Astrocyte of the hippocampus (primary cell): ENCODE data around the gene DENND4A.
"Not testable (repeated sequence)": the region's sequence is repeated elsewhere in the genome, so short reads cannot be mapped to it uniquely, and the experiment has no call there.

Experiments used
- DNase-seq: peaks from one replicate; pipeline ENCODE4 v3.0.0; 2011; ENCODE audit warnings: low read depth, low spot score

Gene DENND4A

DNA sequence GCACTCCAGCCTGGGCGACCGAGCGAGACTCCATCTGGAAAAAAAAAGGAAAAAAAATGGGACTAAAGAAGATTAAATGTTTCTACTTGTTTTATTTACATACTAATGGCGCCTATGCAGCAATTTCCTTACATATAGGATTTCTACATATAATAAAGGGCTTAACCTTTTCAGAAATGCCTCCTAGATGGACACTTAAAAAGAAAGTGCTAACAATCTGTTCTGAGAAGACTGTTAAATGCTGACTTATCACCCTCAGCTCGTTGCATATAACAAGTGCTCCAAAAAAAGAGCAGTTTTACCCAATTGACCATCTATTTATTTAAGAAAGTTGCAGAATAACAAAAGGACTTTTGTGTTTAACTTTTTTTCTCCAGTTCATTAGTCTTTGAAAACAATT lies 32.7 kb downstream of the DENND4A start:
- DNase-seq: no peak

DNA sequence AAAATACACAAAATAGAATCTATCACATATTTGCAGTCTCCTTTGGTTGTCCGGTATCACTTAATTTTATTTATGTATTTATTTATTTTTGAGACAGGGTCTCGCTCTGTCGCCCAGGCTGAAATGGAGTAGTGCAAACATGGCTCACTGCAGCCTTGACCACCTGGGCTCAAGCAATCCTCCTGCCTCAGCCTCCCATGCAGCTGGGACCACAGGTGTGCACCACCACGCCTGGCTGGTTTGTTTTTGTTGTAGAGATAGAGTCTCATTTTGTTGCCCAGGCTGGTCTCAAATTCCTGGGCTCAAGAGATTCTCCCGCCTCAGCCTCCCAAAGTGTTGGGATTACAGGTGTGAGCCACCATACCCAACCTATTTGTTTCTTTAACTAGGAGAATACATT lies 33.9 kb downstream of the DENND4A start:
- DNase-seq: no peak

DNA sequence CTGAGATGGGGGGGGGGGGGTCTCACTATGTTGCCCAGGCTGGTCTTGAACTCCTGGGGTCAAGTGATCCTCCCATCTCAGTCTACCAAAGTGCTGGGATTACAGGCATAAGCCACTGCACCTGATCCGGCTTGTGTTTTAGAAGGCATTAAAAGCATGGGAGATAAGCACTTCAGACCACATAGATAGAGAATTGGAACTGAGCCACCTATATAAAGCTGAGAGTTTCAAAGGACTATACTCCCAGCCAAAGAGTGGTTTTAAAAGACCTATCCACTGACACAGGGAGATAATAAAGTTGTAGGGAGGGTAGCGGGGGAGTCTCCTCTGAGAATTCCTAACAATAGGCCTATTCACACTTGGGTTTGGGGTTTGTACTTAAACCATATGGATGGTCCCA lies 34.8 kb downstream of the DENND4A start:
- DNase-seq: no peak

DNA sequence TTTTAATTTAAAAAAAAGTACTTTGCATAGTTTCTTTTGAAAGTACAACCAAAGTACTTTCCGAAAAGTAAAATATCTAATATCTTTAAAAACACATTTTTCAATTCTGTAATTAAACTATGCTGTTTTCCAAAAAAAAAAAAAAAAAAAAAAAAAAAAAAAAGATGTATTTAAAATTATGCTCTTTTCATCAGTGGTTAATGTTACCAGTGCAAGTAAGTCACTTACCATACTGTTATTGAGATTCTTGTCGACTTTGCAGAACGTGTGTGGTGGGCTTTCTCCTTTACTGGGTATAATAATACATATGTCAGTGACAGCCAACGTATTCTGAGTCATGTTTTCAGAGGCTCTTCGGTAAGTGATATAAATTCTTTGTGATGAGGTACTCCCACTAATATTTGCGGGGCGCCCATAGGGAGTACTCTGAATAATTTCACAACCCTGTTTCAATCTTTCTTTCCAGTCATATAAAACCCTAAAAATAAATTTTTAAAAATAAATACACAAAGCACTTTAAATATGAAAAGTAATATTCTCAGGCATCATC lies 39.9 kb downstream of the DENND4A start:
- DNase-seq: no peak

DNA sequence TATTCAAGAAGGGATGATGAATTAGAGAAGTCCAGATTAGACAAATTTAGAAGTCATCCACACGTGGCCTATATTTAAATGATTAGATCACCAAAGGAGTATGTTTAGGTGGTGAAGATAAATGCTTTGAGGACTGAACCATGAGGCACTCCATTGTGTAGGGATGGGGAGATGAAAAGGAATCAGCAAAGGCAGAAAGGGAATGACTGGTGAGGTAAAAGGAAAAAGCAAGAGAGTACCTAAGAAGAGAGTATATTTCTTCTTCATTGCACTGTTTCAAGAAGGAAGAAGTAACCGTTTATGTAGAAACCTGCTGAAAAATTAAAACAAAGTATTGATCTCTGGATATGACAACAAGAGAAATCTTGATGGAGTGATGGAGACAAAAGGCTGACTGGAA lies 40.7 kb downstream of the DENND4A start:
- DNase-seq: no peak

DNA sequence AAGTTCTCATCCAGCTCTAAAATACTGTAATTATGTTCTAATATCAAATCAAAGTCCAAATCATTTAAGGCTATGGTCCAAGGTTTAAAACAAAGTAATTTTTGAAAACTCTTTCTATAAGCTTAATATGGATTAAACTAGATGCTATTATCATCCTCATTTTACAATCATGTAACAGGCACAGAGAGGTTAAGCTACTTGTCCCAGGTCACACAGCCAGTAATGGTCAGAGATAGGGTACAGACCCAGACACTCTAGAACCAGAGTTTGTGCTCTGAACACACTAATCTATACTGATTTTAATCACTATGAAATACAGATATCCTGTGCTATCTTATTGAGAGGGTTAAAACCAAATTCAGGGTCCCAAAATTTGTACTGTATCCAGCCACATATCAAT lies 44.8 kb downstream of the DENND4A start:
- DNase-seq: no peak

DNA sequence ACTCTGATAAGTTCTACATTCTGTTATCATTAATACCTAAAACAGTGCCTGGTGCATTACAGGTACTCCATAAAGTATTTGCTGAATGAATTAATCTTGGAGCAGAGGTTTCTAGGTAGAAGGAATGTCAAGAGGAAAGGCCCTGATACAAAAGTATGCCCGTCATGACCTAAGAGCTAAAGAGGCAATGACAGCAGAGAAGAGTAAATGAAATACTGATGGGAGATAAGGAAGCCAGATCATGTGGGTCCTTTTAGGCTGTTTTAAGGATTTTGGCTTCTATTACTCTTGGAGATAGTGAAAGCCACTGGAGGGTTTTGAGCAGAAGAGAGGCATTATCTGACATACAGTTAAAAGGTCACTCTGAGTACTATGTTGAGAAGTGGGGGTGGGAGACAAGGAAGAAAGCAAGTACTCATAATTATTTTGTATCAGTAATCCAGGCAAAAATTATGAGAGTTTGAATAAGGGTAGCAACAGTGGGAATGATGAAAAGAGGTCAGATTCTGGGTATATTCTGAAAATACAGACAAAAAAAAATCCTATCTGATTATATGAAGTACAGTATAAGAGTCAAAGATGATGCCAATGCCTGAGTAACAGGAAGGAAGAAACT lies 48.3 kb downstream of the DENND4A start:
- DNase-seq: no peak

DNA sequence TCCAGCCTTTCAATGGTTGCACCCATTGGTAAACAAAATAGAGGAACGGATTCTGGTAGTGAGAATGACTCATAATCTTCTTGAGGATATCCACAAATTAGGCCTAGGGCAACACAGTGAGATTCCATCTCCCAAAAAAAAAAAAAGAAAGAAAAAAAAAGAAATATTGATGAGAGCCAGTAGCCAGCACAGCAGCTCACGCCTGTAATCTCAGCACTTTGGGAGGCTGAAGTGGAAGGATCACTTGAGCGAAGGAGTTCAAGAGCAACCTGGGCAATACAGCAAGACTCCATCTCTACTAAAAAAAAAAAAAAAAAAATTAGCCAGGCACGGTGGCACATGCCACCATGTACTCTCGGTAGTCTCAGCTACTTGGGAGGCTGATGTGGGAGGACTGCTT lies 51.9 kb downstream of the DENND4A start:
- DNase-seq: no peak

DNA sequence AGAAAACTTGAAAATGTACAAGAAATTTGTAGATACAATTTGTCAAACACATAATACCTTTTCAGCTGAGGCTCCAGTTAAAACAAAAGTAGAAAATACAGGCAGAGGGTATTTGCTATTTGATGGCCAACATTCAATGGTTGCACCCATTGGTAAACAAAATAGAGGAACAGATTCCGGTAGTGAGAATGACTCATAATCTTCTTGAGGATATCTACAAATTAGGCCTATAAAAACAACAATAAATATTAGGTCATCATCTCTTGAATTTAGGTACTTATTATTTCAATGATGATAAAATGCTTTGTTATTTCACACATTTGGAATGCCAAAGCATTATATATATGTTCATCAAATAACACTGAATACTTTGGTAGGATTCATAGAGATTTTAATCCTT lies 53.4 kb downstream of the DENND4A start:
- DNase-seq: no peak

DNA sequence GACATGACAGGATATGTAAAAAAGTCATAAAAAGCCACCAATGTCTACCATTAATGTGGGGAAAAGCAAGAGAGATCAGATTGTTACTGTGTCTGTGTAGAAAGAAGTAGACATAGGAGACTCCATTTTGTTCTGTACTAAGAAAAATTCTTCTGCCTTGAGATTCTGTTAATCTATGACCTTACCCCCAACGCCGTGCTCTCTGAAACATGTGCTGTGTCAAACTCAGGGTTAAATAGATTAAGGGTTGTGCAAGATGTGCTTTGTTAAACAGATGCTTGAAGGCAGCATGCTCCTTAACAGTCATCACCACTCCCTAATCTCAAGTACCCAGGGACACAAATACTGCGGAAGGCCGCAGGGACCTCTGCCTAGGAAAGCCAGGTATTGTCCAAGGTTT lies 58.5 kb downstream of the DENND4A start:
- not testable (repeated sequence) for DNase-seq

DNA sequence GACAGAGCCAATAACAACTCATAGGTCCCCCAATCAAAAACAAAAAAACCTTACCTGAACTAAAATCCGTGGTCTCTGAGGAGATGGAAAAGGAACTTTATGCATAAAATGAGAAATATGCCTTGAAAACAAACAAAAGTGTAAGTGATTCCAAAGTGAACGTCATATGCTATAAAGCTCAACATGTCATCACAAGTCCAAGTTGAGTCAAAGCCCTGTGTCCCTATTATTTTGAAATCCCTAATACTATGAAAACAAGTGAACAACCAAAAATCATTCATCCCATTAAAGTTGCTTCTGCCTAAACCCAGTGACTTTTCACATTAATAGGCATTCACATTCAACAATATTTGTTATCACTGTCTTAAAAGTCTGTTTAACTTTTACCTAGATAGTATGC lies 59.4 kb downstream of the DENND4A start:
- DNase-seq: no peak

DNA sequence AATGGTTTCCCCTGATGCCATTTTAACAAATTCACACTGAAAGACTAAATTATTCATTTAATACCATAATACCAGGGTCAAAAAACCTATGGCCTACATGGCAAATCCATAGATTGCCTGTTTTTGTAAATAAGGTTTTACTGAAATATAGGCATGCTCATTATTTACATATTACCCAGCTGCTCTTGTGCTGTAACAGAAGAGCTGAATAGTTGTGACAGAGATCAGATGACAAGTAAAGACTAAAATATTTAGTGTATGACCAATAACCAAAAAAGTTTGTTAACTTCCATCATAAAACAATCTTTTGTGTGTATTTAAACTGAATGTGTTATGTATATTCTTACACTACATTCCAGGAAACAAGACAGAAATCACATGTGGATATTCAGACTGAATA lies 60.2 kb downstream of the DENND4A start:
- no peak for DNase-seq

DNA sequence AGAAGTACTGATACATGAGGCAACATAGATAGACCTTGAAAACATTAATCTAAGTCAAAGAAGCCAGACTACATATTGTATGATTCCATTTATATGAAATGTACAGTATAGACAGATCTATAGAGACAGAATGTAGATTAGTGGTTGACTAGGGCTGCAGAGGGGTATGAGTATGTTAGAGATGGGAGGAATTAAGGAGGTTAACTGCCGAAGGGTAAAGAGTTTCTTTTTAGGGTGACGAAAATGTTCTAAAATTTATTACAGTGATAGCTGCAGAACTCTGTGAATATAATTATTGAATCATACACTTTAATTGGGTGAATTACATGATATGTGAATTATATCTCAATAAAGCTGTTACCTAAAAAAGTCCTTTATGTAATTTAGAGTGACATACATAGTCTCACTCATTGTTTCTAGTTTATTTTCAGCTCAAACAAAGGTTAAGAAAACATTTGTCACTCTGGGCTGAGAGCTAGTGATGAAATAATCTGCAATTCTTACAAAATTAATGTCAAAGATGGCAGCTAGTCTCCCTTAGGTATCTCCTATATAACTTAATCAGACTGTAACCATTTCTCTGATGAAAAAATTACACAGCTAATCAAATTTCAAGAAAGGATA lies 61.4 kb downstream of the DENND4A start:
- DNase-seq: no peak

DNA sequence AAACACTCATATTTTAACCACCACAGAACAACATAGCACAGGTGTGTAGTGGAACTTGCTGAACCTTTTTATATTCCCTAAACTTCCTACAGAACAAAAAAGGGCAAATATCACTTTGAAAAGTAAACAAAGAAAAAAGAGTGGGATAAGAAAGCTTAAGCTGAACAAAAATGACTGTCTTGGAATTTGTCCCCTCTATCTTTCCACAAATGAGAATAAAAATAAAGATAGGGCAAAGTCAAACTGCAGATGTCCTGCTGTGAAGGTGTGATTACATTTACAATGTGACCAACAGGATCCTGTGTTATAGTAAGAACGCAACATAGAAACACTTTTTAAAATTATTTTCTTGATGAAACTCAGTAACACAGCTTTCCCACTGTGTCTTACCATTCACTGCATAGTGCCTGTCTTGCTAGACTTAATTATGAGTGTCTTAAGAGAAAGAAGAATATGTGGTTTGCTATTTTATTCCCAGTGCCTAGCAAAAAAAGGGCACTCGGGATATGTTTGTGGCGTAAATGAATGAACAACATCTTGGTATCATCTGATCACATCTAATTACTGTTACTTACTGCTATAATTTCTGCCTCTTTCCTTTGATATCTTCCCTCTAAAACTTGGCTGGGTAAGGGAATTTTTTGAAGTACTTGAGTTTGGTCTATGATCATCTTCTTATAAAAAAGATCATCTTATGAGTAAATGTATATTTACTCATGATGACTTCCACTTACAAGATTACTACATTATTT lies 67.5 kb downstream of the DENND4A start:
- DNase-seq: no peak

DNA sequence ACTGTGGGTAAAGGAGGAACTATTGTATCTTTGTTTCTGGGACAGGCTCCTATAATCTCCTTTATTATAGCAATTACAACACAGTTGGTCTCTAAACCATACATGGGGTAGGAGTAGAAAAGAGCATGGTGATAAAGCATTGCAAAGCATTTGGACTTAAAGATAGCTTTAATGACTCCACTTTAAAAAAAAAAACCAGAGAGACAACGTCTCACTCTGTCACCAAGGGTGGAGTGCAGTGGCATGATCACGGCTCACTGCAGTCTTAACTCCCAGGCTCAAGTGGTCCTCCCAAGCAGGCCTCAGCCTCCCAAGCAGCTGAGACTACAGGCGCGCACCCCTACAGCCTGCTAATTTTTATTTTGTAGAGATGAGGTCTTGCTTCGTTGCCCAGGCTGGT lies 68.2 kb downstream of the DENND4A start:
- DNase-seq: no peak

DNA sequence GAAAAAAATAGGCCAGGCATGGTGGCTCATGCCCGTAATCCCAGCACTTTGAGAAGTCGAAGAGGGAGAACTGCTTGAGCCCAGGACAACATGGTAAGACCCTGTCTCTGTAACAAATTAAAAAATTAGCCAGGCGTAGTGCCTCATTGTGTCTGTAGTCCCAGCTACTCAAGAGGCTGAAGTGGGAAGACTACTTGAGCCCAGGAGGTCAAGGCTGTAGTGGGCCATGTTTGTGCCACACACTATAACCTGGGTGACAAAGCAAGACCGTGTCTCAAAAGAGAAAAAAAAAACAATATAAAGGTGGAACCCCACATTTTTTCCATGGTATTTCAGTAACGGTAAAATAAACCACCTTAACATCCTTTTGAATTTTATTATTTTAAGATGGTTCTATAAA lies 69.9 kb downstream of the DENND4A start:
- DNase-seq: no peak

DNA sequence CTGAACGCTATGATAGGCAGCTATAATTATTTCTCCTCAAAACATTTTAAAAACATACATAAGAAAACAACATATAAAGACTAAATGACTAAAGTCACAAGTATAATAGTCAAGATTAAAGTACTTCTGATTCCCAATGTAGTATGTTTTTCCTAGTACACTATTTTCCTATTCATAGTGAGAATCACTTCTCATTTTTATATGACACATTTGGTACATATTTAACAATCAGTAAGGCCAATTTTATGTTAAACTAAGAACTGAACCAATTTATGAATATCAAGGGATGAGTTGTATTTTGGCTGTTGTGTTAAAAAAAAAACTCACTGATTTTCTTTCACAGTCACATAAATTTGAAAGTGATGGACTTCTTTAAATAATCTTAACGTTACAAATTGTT lies 79.7 kb downstream of the DENND4A start:
- no peak for DNase-seq

DNA sequence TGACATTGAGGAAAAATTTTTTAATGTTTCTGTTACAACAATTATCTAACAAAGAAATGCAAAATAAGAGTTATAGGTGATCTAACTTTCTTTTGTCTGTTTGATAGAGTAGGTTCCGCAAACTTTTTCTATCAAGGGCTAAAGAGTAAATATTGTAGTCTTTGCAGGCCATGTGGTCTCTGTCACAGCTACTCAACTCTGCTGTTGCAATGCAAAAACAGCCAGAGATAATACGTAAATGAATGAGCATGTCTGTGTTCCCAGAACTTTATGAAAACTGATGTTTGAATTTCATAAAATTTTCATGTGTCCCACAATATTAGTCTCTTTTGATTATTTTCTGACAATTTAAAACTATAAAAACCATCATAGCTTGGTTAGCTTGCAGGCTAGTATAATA lies 97.0 kb downstream of the DENND4A start:
- DNase-seq: no peak

DNA sequence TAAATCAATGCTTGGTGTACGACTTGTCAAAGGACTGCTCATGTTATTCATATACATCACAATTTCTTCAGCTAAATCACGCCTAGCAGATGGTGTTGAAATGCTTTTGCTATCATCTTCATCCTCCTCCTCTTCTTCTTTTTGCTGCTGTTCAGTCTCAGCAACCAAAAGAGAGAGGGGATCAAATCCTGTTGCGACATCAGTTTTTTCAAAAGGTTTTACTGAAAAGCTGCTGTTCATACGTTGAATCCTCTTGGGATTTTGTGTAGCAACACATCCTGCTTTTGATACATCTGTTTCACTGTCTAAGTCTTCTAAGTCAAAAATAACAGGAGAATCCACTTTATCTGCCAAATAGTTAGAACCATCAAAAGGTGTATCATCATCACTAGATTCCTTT lies 101.3 kb downstream of the DENND4A start:
- no peak for DNase-seq

DNA sequence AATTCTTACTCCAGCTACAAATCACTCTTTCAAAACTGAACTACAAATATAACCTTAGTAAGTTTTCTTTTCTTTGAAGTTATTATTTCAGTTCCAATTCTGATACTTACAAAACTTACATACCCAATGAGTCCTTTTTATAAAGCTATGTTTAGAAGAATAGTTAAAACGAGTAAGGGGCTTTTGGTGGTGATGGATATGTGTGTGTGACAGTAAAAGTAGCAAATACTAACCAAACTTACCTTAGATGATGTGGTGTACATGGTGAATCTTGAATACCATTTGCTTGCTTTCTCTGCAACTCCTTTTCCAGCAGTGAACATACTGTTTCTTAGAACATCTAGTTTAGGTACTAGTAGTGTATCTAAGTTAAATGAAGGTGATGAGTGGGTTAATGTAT lies 101.9 kb downstream of the DENND4A start:
- DNase-seq: no peak

DNA sequence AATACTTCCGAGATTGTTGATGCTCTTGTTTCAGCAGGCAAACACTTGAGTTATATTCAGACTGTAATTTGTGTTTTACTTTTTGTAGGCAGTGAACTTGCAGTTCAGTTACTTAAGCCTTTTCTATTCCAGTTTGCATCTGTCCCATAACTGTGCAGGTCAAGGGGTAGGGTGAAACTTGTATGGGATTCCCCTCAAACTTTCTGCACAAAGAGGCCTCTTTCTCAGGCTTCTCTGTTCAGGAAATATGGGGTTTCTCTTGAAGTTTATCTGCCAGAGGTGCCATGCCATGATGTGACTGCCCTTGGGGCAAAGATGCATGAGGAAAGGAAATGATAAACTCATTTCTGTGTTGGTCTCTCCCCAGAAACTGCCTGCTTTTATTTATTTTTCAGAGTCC lies 103.6 kb downstream of the DENND4A start:
- no peak for DNase-seq

DNA sequence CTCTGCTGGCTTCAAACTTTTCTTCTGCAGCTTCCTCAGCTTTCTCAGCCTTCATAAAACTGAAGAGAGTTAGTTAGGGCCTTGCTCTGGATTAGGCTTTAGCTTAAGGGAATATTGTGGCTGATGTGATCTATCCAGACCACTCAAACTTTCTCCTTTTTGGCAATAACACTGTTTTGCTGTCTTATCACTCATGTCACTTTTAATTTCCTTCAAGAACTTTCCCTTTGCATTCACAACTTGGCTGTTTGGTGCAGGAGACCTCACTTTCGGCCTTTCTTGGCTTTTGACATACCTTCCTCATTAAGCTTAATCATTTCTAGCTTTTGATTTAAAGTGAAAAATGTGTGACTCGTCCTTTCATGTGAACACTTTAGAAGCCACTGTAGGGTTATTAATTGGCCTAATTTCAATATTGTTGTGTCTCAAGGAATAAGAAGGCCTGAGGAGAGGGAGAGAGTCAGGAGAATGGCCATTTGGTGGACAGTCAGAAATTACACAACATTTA lies 109.6 kb downstream of the DENND4A start:
- no peak for DNase-seq

DNA sequence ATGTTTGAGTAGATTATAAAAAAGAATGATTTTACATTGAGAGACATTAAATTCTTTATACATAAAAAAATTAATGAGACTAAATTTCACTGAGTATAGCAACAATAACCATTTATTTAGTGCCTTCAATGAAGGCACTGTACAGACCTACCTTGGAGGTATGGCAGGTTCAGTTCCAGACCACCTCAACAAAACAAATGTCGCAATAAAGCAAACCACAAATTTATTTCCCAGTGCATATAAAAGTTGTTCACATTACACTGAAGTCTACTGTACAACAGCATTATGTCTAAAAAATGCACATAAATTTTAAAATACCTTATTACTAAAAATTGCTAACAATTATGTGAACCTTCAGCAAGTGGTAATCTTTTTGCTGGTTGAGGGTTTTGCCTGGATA lies 111.5 kb downstream of the DENND4A start:
- DNase-seq: no peak
